Colon (tissue), 2 donors: Measurements from ENCODE around the gene KLHDC8A.
"Not testable (repeated sequence)": the region's sequence is repeated elsewhere in the genome, so short reads cannot be mapped to it uniquely, and the experiment has no call there.

ENCODE experiments used
- FAIRE-seq: peaks from 2 replicates; lab custom pipeline; 2012; peaks lifted over from hg19 to GRCh38; lab: Jason Lieb, UNC
- donor health status: control.
- donor health status: control.

The KLHDC8A gene

DNA sequence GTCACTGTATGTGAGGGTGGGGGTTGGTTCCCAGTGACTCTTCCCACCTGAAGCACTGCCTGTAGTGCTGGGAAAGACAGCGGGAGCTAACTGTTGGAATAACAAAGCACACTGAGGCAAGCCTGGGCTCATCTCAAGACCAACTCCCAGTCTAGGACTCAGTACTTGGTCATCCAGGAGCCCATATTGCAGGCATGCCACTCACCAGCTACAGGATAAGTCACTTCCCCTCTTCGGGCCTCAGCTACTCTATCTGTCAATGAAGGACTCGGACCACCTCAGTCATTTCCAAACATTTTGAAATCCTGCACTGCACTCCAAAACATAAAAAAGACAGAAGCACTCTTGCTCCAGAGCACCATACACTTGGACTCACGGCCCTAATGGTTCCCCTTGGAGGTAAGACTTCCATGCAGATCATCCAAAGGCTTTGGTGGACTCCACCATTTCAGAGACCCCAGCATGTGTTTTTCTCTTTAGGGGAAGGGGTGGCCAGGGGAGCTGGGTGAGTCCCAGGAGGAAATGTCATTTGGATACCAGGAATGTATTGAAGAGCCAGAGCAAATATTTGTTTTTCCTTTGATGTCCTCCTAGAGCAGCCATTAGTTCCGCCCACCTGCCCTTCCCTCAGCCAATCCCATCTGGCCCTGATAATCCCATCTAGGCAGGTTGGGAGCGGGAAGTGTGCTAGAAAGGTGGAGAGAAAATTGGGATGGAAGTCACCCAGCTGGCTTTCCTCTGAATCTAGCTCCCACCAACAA, 38.3 kb downstream of the KLHDC8A start:
- no peak for FAIRE-seq

DNA sequence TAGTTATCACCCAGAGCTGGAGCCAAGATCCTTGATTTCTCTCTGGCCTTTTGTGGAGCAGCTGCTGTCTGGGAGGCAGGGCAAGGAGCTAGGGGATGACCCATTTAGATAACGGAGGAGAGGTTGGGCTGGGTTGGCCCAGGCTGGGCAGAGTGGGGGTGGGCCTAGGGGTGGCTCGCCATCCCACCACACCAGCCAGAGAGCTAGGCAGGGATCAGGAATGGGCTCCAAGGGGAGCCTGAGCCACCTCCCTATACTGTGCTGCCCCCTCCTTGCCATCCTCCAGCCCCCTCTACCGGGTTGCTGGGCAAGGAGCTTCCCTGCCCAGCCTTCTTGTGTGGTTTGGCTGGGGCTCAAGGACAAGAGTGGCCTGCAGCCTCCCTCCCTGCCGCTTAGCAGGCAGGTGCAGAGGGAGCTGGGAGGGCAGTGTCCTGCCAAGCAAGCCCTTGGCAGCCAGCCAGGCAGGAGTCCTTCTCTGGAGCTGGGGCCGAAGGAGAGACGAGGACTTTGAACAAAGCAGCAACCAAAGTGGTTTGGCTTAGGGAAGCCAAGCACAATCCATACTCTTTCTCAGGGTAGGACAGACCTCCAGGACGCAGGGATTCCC, 39.3 kb downstream of the KLHDC8A start:
- no peak for FAIRE-seq

DNA sequence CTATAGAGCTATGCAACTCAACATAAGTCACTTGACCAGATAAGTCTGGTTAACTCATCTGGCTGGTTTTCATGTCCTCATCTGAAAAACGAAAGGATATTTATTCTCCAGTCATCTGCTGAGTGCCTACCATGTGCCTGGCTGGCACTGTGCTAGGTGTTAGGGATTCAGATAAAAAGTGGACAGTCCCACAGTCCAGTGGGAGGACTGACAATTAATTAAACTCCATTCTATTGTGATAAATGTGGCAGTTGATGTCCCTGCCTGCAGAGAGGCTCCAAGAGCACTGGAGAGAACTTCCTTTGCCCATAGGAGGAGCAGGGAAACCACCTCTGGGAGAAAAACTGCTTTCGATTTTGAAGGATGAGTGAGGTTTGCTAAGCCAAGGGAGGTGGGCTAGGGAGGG, 40.6 kb downstream of the KLHDC8A start:
- FAIRE-seq = no peak

DNA sequence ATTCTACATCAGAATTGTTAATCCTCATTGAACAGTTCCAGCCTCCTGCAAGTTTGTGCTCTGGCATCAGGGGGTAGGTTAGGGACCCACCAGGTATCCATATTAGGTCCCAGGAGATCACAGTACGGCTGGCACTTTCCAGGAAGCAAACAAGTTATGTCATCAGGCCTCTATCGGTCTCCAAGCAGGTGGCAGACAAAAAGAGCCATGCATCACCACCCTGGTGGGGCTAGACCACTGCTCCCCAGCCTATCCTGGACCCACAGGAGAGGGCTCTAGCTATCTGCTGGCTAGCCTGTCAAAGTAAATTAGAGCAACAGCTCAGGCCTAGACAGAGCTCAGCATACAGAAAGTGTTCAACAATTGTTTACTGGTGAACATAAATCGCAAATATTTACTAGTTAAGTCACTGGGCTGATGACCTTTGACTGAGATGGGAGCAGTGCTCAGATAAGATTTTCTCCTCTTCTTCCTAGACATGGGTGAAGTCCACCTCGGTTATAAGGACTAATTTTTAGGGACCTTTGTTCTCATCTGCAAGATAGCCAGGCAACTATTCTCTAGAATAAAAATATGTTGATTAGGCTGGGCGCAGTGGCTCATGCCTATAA, 41.6 kb downstream of the KLHDC8A start:
- no peak for FAIRE-seq

DNA sequence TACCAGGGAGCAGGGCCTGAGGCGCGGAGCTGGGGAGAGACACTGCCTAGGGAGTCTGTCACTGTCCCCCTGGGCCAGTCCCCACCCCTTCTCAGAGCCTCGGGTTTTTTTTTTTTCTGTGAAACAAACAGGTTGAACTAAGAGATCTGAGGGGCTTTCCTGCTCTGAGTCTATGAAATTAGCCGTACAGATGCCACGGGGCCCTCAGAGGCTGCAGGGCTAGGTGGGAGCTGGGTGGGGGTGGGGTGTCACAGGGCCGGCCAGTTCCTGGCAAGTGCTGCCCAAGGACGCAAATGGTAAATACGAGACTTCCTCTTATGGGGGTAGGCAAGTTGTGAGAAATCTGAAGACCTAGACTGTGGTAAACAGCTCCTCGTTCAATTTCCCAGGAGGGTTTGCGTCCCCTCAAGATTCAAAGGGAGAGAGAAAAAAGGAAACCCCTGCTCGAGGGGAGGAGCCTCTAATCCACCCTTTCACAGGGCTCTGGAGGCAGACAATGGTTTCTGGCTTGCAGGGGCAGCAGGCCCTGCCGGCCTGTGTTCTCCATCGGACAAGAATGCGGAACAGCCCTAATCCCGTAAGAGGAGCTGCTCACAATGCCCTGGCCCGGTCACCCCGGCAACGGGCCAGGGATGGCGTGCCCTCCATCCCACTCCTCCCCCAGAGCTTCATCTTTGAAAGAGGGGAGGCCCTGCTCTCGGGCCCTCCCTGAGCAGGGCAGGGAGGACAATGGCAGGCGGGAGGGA, 43.0 kb downstream of the KLHDC8A start:
- FAIRE-seq = no peak

DNA sequence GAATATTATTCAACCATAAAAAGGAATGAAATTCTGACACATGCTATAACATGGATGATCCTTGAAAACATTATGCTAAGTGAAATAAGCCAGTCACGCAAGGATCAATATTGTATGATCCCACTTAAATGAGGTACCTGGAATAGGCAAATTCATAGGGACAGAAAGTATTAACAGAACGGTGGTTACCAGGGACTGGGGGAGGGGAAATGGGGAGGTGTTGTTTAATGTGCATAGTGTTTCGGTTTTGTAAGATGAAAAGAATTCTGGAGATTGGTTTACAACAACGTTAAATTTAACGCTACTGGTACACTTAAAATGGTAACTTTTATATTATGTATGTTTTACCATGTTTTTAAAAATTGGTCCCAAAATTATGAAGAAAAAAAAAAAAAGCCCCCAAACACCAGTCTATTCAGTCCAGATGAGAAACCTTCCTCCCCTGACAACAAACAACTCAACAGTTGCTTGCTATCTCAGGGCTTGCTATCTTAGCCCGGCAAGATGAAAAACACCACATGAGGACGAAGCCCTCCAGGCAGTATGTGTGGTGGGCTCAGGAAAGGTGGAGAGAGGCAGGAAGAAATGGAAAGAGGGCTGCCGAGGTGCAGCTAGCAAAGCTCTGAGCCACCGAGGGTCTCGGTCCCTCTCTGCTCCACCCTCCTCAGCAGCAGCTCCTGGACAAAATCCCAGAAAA, 43.7 kb downstream of the KLHDC8A start:
- no peak for FAIRE-seq

DNA sequence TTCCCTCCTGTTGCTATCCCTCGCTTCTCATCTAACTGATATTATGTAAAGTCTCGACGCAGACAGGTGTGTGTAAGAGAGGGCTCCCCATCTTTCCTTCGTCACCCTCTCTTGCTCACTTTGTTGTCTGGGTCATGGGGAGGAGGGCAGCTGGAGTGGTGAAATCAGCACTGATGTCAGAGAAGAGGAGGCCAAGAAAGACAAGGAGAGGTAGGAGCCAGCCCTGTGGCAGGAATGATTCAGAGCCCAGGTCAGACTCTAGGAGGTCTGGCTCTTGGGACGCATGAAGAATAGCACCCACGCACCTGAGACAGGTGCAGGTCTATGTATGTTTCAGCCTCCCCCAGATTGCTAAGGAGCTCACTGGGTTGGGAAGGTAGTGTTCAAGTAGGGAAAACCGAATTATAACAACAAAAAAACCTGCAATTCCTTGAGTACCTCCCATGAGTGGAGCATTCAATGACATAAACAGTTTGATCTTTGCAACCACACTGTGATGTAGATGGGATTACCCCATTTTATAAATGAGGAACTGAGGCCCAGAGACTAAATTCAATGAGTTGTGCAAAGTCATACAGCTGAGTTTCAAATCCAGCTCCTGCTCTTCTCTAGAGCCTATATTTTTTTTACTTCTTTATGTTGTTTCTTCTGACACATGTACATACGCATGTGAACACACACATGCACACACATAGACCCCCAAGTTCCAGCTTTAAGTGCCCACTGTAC, 45.6 kb downstream of the KLHDC8A start:
- no peak for FAIRE-seq

DNA sequence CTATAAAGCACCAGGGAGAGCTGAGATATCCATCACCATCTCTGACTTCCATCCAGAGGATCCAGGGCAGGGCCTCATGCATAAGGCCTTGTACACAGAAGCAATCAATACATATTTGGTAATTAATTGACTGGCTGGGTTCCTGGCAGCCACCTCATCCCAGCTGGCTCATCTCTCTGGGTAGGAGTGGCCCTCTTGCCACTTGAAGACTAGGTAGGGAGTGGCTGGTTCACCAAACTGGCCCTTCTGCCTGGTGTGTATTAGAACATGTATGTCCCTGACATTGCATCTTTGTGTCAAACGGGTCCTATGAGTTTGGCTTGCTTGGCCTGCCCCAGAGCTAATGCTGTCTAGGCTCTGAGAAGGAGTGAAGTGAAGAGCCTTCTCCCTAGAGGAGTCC, 47.0 kb downstream of the KLHDC8A start:
- FAIRE-seq = no peak

DNA sequence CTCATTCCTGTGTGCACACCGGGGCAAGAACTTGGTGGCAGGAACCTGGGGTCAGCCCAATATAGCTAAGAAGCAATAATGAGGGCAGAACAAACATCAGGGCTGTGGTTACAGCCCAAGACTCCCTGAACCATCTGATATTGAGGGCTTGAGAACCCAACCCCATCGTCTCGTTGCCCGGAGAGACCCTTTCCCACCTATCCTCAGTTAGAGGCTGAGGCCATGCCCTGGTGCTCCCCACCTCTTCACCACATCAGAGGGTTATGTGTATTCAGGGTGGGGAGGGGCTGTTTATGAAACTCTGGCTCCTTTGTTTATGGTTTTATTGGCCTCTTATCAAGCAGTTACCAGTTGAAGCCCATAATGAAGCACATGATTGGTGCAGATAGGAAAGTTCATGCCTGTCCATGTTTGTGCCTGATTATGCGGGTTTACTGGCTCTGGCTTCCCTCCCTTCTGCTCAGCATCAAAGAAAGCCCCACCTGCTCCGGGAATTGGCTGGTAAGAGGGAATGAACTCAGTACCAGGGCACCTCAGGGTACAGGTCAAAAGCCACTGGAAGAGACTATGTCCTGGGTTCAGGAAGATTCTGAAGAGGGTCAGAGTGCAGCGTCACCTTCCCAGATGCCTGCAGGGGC, 49.7 kb downstream of the KLHDC8A start:
- FAIRE-seq = no peak

DNA sequence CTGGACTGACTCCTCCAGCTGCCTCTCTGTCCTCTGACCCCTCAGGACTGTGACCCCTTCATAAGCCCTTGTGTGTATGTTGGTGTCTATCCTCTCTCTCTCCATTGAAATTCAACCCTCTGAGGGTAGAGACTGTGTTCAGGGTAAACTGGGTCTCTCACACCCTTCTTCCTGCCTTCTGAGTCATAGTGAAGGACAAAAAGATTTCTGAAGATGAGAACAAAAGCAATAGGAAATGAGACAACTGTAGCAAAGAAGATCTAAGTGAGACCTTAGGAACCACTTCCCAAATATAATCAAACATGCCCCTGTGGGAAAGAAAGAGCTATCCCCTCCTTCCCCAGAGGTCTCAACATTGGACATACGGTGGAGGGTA, 52.0 kb downstream of the KLHDC8A start:
- FAIRE-seq = no peak

DNA sequence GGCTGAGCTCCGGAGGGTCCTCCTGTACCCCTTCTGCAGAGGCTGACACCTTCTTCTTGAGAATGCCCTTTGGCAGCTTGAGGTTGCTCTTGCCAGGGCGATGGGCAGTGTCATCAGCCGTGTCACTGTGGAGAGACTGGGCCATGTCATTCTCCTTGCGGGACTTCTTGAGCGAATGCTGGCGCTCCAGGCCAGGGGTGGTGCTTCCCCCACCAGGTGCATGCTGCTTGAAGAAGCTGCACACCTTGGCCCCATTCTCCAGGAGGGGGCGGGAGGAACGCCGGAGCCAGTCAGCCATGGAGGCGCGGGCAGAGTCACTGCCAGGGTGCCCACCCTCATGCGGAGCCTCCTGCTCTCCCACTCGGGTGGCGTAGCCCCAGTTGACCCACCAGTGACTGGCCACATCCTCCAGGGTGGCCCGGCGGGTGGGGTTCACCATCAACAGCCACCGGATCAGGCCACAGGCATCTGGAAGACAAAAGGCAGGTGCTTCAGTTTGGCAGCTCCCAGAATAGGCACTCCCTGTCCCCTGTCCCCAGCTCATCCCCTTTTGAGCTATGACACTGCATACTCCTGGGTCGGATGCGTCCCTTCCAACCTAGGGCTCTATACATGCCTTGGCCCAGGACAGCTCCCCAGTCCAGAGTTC, 52.6 kb downstream of the KLHDC8A start:
- FAIRE-seq = no peak

DNA sequence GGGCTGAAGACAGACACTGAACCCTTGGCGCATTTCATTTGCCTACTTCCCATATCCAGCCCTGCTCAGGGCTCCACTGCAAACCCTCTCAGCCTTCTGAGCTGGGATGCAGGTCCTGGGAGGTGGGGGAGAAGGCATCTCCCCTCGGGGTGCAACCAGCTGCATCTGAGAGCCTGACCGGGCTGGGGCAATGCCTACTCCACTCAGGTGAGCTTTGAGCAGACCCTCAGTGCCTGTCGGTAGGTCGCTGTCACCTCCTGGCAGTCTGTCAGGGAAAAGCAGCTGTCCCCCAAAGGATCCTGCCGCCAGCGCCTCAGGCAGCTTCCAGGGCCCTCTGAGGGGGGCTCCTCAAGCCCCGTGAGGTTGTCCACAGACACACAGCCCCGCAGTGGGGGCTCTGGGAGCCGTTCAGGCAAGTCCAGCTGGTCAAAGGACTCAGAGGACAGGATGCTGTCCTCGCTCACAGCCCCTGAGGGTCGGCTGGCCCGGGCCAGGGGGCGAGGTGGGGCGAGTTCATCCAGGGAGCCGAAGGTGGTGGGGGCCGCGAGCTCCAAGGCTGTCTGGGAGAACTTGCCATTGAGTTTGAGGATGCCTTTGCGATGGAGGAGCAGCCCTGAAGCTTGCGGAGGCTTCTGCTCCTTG, 53.4 kb downstream of the KLHDC8A start:
- FAIRE-seq = no peak

DNA sequence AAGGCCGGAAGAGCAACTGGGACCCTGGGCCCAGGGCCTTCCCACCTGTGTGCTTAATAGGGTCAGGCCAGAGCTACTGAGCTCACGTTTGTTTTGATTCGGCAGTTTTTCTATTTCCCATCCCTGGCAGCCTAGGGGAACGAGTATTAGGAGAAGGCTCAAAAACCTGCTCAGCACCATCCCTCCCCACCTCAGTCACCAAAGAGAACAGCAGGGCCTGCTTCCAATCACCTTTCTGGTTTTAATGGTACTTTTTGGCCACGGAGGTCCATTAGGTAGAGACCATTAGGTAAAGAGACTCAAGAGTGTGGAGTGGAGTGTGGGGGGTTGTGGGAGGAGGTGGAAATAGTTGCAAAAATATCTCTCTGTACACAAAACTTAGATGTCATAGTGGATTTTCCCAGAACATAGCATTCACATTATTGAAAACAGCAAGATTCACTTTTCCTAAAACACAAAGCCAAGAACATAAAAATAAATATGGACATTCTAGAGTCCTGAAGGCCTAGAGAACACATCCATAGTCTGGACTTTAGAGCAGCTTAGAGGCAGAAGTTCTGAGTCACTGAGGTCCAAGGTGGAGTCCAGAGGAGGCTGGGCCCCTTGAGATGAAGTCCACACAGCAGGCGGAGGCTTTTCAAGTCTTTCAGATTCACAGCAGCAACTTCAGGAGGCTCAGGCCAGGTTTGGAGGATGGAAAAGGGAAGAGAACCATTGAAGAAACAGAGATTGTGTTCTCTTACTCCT, 54.7 kb downstream of the KLHDC8A start:
- no peak for FAIRE-seq

DNA sequence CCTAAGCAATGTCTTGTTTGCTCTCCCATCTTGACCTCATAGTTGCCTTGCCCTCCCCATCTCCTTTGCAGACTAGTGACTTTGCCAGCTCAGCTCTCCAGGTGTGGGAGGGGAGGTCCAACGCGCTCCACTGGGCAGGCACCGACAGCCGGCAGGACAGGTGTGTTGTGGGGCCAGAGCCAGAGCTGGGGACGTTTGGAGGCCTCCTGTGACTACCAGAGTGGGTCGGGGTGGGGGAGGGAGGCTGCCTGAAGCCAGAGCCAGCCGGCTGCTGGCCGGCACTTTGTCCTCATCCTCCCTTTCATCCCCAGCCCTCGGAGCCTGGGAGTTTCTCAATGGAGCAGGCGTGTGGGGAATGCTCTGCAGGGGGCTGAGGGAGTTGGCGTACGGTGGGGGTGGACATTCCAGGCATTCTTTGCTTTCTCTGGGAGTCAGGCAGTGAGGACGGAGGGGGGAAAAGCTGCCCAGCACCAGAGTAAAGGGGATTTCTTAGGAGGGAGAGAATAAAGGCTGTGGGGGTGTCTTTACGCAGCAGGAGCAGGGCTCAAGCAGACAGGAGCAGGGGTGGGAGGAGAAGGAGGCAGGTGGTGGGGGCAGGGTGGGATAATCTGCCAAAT, 55.4 kb downstream of the KLHDC8A start:
- no peak for FAIRE-seq

DNA sequence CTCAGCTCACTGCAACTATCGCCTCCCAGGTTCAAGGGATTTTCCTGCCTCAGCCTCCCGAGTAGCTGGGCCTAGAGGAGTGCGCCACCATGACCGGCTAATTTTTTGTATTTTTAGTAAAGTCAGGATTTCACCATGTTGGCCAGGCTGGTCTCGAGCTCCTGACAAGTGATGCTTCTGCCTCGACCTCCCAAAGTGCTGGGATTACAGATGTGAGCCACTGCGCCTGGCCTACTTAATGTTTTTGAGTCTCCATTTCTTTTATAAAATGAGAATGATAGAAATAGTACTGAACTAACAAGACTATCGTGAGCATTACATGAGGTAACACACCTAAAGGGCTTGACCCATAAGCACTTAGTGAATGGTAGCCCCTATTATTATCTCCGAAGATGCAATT, 56.6 kb downstream of the KLHDC8A start:
- no peak for FAIRE-seq

DNA sequence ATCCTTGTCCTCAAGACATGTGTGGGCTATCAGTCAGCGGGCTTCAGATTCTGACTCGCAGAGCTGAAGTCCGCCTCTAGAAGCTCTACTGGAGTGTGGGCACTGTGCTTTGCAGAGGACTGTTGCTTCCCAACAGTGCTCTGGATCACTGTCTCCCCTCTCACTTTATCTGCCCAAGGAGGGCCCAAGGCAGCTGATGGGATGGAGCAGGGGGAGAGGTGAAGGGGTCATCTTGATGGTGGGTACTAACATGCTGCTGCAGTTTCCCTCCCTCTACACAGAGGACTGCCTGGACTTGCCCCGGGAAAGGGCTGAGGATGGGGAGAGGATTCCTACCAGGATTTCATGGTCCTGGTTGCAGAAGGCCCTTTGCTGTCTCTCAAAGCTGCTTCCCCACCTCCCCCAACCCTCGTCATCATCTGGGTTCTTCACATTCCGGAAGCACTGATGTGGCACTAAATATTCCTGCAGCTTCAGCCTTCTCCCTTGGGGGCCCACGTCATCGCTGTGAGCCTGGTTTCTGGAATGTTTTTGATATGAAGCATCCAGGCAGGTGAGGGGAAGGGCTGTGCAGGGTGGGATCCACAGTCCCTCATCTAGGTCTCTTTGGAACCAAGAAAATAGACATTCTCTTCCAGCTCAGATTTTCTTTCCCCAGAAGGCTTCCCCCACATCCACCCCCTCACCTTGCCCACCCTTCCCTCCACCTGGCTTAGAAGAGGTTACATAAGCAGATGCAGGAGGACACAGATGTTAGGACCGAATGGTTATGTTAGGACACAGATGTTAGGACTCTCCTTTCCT, 58.3 kb downstream of the KLHDC8A start:
- no peak for FAIRE-seq

DNA sequence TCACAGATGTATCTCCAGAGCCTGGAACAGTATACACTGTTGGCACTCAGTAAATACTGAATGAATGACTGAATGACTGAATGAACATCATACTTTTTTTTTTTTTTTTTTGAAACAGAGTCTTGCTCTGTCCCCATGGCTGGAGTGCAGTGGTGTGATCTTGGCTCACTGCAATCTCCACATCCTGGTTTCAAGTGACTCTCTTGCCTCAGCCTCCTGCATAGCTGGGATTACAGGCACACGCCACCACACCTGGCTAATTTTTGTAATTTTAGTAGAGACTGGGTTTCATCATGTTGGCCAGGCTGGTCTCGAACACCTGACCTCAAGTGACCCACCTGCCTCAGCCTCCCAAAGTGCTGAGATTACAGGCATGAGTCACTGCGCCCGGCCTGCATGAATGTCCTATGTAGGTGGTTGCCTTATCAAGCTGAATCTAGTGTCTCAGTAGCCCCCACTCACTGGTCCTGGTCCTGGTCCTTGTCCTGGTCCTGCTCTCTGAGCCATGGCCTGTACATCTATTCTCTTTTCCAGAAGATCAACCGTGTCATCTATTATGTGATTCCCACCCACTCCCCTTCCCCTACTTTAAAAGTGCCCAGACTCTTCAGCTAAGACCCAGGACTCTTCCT, 59.1 kb downstream of the KLHDC8A start:
- not testable (repeated sequence) for FAIRE-seq

DNA sequence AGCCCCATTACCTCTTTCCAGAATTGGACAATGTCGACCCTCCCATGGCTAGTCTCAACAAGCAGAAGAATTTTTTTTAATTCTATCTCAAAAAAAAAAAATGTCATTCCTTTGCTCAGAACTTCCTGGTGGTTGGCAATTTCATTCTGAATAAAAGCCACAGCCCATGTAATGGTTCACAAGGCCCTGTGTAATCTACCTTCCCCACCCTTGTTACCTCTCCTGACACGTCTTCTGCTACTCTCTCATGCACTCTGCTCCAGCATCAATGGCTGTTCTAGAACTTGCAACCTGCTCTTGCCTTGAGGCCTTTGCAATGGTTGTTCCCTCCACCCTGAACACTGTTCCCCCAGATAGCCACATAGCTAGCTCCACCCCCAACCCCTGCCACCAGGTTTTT, 60.6 kb downstream of the KLHDC8A start:
- no peak for FAIRE-seq
